ENCODE results near the gene CRMP1. TPM values are rescaled to one million over a fixed set of nuclear protein-coding genes. Genes with fewer than 3 reads are reported as not detected.
"Not testable (repeated sequence)": the region's sequence is repeated elsewhere in the genome, so short reads cannot be mapped to it uniquely, and the experiment has no call there.

The CRMP1 gene
- total and polyA plus RNA-seq, 5 donors: 0.40 to 1.0 (median 0.50) TPM

GRCh38 chr4:5845035-5845905, 47.6 kb downstream of the CRMP1 start:
- DNase-seq: no peak
- 62% methylated on average over 13 of the region's 13 CpGs for WGBS

GRCh38 chr4:5843573-5844530, 49.0 kb downstream of the CRMP1 start:
- 64% methylated on average over 18 of the region's 18 CpGs for WGBS
- Histone ChIP-seq H3K9me3 (ENCODE audit: control insufficient read depth, low read length) (no peaks in the 10 kb centered on the region), H3K27ac (ENCODE audit: low read length) (no peak overlapping the region), H3K4me1 (ENCODE audit: control insufficient read depth, insufficient read depth, low read length) (no peaks in the 10 kb centered on the region), H3K4me3 (ENCODE audit: low read length) (no peak overlapping the region), H3K27me3 (ENCODE audit: control insufficient read depth, insufficient read depth) (no peaks in the 10 kb centered on the region)
- intact Hi-C loops (cut with DNase I): no loop called here
- no peak for DNase-seq
- ATAC-seq: no peak

More at GRCh38 chr4:5845035-5845905, 47.6 kb downstream of the CRMP1 start:
- Histone ChIP-seq H3K27ac (ENCODE audit: low read length) (no peak overlapping the region), H3K4me1 (ENCODE audit: control insufficient read depth, insufficient read depth, low read length) (no peaks in the 10 kb centered on the region), H3K27me3 (ENCODE audit: control insufficient read depth, insufficient read depth) (no peaks in the 10 kb centered on the region), H3K4me3 (ENCODE audit: low read length) (no peak overlapping the region), H3K9me3 (ENCODE audit: control insufficient read depth, low read length) (no peaks in the 10 kb centered on the region)
- intact Hi-C loops (cut with DNase I): no loop called here
- no peak for ATAC-seq

GRCh38 chr4:5842456-5842855, 50.4 kb downstream of the CRMP1 start:
- intact Hi-C loops (cut with DNase I): no loop called here

GRCh38 chr4:5839751-5840674, 52.9 kb downstream of the CRMP1 start:
- H3K27ac ChIP-seq (ENCODE audit: low read length): no peak overlapping the region
- no peaks in the 10 kb centered on the region for H3K9me3 ChIP-seq (ENCODE audit: control insufficient read depth, low read length)
- H3K4me3 ChIP-seq (ENCODE audit: low read length): no peak overlapping the region
- peak; percentile 81 to 90 (median 87) for DNase-seq
- no peaks in the 10 kb centered on the region for H3K4me1 ChIP-seq (ENCODE audit: control insufficient read depth, insufficient read depth, low read length)
- H3K27me3 ChIP-seq (ENCODE audit: control insufficient read depth, insufficient read depth): no peaks in the 10 kb centered on the region
- ATAC-seq: peak; percentile 93 to 96
- intact Hi-C loops (cut with DNase I): no loop called here
- 46% methylated on average over 30 of the region's 30 CpGs for WGBS

More at GRCh38 chr4:5842456-5842855, 50.4 kb downstream of the CRMP1 start:
- no peaks in the 10 kb centered on the region for H3K27me3 ChIP-seq (ENCODE audit: control insufficient read depth, insufficient read depth)
- no peak overlapping the region for H3K4me3 ChIP-seq (ENCODE audit: low read length)
- ATAC-seq (no peak), DNase-seq (no peak)
- no peaks in the 10 kb centered on the region for H3K9me3 ChIP-seq (ENCODE audit: control insufficient read depth, low read length)
- H3K4me1 ChIP-seq (ENCODE audit: control insufficient read depth, insufficient read depth, low read length): no peaks in the 10 kb centered on the region
- H3K27ac ChIP-seq (ENCODE audit: low read length): no peak overlapping the region
- WGBS: 89% methylated on average over 4 of the region's 4 CpGs

GRCh38 chr4:5839332-5839731, 53.6 kb downstream of the CRMP1 start:
- intact Hi-C loops (cut with DNase I): no loop called here
- Histone ChIP-seq H3K4me3 (ENCODE audit: low read length) (no peak overlapping the region), H3K4me1 (ENCODE audit: control insufficient read depth, insufficient read depth, low read length) (no peaks in the 10 kb centered on the region), H3K27me3 (ENCODE audit: control insufficient read depth, insufficient read depth) (no peaks in the 10 kb centered on the region), H3K9me3 (ENCODE audit: control insufficient read depth, low read length) (no peaks in the 10 kb centered on the region), H3K27ac (ENCODE audit: low read length) (no peak overlapping the region)
- no peak for ATAC-seq
- DNase-seq: peak in 1 of 3 donors; percentile 55
- WGBS: 78% methylated on average over 13 of the region's 13 CpGs

- 94% methylated on average over 6 of the region's 6 CpGs for WGBS
- intact Hi-C loops (cut with DNase I): not testable (repeated sequence)
These were observed 55.4 kb downstream of the CRMP1 start for GRCh38 chr4:5837483-5837882.

GRCh38 chr4:5836943-5837342, 55.9 kb downstream of the CRMP1 start:
- 67% methylated on average over 3 of the region's 3 CpGs for WGBS
- H3K27me3 ChIP-seq (ENCODE audit: control insufficient read depth, insufficient read depth): no peaks in the 10 kb centered on the region
- no peak overlapping the region for H3K4me3 ChIP-seq (ENCODE audit: low read length)
- H3K9me3 ChIP-seq (ENCODE audit: control insufficient read depth, low read length): no peaks in the 10 kb centered on the region
- no peak overlapping the region for H3K27ac ChIP-seq (ENCODE audit: low read length)
- DNase-seq: no peak
- H3K4me1 ChIP-seq (ENCODE audit: control insufficient read depth, insufficient read depth, low read length): no peaks in the 10 kb centered on the region
- intact Hi-C loops (cut with DNase I): no loop called here
- no peak for ATAC-seq

More at GRCh38 chr4:5837483-5837882, 55.4 kb downstream of the CRMP1 start:
- not testable (repeated sequence) for H3K9me3 ChIP-seq (ENCODE audit: control insufficient read depth, low read length); H3K27me3 ChIP-seq (ENCODE audit: control insufficient read depth, insufficient read depth); ATAC-seq; H3K4me1 ChIP-seq (ENCODE audit: control insufficient read depth, insufficient read depth, low read length); DNase-seq; H3K4me3 ChIP-seq (ENCODE audit: low read length); H3K27ac ChIP-seq (ENCODE audit: low read length)

GRCh38 chr4:5828005-5828391, 64.9 kb downstream of the CRMP1 start:
- no peaks in the 10 kb centered on the region for H3K9me3 ChIP-seq (ENCODE audit: control insufficient read depth, low read length)

GRCh38 chr4:5827108-5828004, 65.5 kb downstream of the CRMP1 start:
- DNase-seq (peak in 2 of 3 donors; percentile 52 to 73), ATAC-seq (peak; percentile 83 to 85)
- Histone ChIP-seq H3K4me1 (ENCODE audit: control insufficient read depth, insufficient read depth, low read length) (no peaks in the 10 kb centered on the region), H3K4me3 (ENCODE audit: low read length) (no peak overlapping the region), H3K27me3 (ENCODE audit: control insufficient read depth, insufficient read depth) (no peaks in the 10 kb centered on the region), H3K27ac (ENCODE audit: low read length) (no peak overlapping the region), H3K9me3 (ENCODE audit: control insufficient read depth, low read length) (no peaks in the 10 kb centered on the region)
- intact Hi-C loops (cut with DNase I): no loop called here
- WGBS: 56% methylated on average over 19 of the region's 19 CpGs

More at GRCh38 chr4:5828005-5828391, 64.9 kb downstream of the CRMP1 start:
- Histone ChIP-seq H3K4me3 (ENCODE audit: low read length) (no peak overlapping the region), H3K27ac (ENCODE audit: low read length) (no peak overlapping the region), H3K4me1 (ENCODE audit: control insufficient read depth, insufficient read depth, low read length) (no peaks in the 10 kb centered on the region), H3K27me3 (ENCODE audit: control insufficient read depth, insufficient read depth) (no peaks in the 10 kb centered on the region)
- no peak for DNase-seq
- intact Hi-C loops (cut with DNase I): no loop called here
- 65% methylated on average over 11 of the region's 11 CpGs for WGBS
- peak in 1 of 2 donors; percentile 8 for ATAC-seq
